Calu3 (cell line): ENCODE measurements around the gene PRPH2. TPM values are rescaled to one million over a fixed set of nuclear protein-coding genes. Genes with fewer than 3 reads are reported as not detected.

ENCODE experiments used
- BruUV-seq: library from RNA; stranded (reverse); fragments of 400-500 nt; replicated peaks from 2 replicates; lab custom pipeline; 2021; lab: Mats Ljungman, UMichigan
- CTCF ChIA-PET: fragments of 300-600 bp; sonication (Branson Sonifier 250); formaldehyde crosslinking; loops from one replicate; lab custom pipeline; 2022; ENCODE audit warnings: antibody characterized with exemption; lab: Charles Lee
- DNase-seq: peaks from one replicate; pipeline ENCODE4 v3.0.0; 2022
- H3K27ac Mint-ChIP-seq: one replicate; pipeline ENCODE4 v1.8.0; 2022; ENCODE audit warnings: mixed read lengths; ENCODE audit not compliant: unreplicated experiment
- H3K27me3 Mint-ChIP-seq: one replicate; pipeline ENCODE4 v1.8.0; 2022; ENCODE audit warnings: mixed read lengths; ENCODE audit not compliant: unreplicated experiment
- H3K36me3 Mint-ChIP-seq: one replicate; pipeline ENCODE4 v1.8.0; 2022; ENCODE audit warnings: mild to moderate bottlenecking, moderate library complexity, mixed read lengths; ENCODE audit not compliant: insufficient read depth, unreplicated experiment
- H3K4me1 Mint-ChIP-seq: one replicate; pipeline ENCODE4 v1.8.0; 2022; ENCODE audit warnings: mild to moderate bottlenecking, low read depth, mixed read lengths; ENCODE audit not compliant: unreplicated experiment
- H3K4me3 Mint-ChIP-seq: one replicate; pipeline ENCODE4 v1.8.0; 2022; ENCODE audit warnings: mild to moderate bottlenecking, low read depth, moderate library complexity, mixed read lengths; ENCODE audit not compliant: unreplicated experiment
- H3K9me3 Mint-ChIP-seq: one replicate; pipeline ENCODE4 v1.8.0; 2022; ENCODE audit warnings: low read depth, mixed read lengths; ENCODE audit not compliant: unreplicated experiment
- CTCF ChIP-seq: fragments of 200-600 bp; IDR thresholded peaks from one replicate; pipeline ENCODE4 v1.8.0; 2022; ENCODE audit warnings: antibody characterized with exemption; ENCODE audit not compliant: unreplicated experiment
- intact Hi-C: fragments of 100-400 bp; cut with micrococcal nuclease; formaldehyde crosslinking; loops from one replicate; pipeline ENCODE4 v1.10.0; 2022; ENCODE audit not compliant: unreplicated experiment
- total RNA-seq: library from RNA; stranded (reverse); gene quantifications from 2 replicates; pipeline ENCODE4 v1.2.3, GENCODE V29; 2022

Gene PRPH2
- total RNA-seq, 1 experiment from 2014 or later, result not detected

GRCh38 chr6:42761287-42762067, 39.1 kb upstream of the PRPH2 start:
- no peaks in the 10 kb centered on the region for H3K9me3 Mint-ChIP-seq
- TF ChIP-seq CTCF, result no peak
- no peak overlapping the region for H3K27ac Mint-ChIP-seq
- CTCF ChIA-PET, result interaction anchor here (1.9 kb wide), 1 partner anchor 15 kb away, joined by 5 read pairs; the partner anchor contains the start of gene TBCC
- H3K4me3 Mint-ChIP-seq, result no peak overlapping the region
- peaks cover 7% of the 10 kb centered on the region for H3K36me3 Mint-ChIP-seq
- no peaks in the 10 kb centered on the region for H3K27me3 Mint-ChIP-seq
- peaks cover 13% of the 10 kb centered on the region for H3K4me1 Mint-ChIP-seq
- no TSS peak for BruUV-seq
- intact Hi-C loops, result no loop called here
- no peak for DNase-seq

- DNase-seq, result no peak
- H3K9me3 Mint-ChIP-seq, result no peaks in the 10 kb centered on the region
Measured at GRCh38 chr6:42758756-42759430, 36.5 kb upstream of the PRPH2 start.

GRCh38 chr6:42756722-42757121, 34.3 kb upstream of the PRPH2 start:
- H3K4me1 Mint-ChIP-seq, result no peaks in the 10 kb centered on the region
- CTCF ChIA-PET, result interaction anchor here (0.6 kb wide), 1 partner anchor 99 kb away, joined by 4 read pairs; no protein-coding TSS in a partner anchor
- DNase-seq, result no peak
- no peaks in the 10 kb centered on the region for H3K9me3 Mint-ChIP-seq
- no peak for TF ChIP-seq CTCF
- H3K27me3 Mint-ChIP-seq, result no peaks in the 10 kb centered on the region
- no peak overlapping the region for H3K27ac Mint-ChIP-seq
- intact Hi-C loops, result no loop called here
- H3K36me3 Mint-ChIP-seq, result no peaks in the 10 kb centered on the region
- H3K4me3 Mint-ChIP-seq, result no peak overlapping the region
- BruUV-seq, result no TSS peak

More at GRCh38 chr6:42758756-42759430, 36.5 kb upstream of the PRPH2 start:
- H3K27ac Mint-ChIP-seq, result no peak overlapping the region
- no peak for TF ChIP-seq CTCF
- H3K4me3 Mint-ChIP-seq, result no peak overlapping the region
- no peaks in the 10 kb centered on the region for H3K4me1 Mint-ChIP-seq
- H3K36me3 Mint-ChIP-seq, result no peaks in the 10 kb centered on the region
- no peaks in the 10 kb centered on the region for H3K27me3 Mint-ChIP-seq
- no TSS peak for BruUV-seq
- intact Hi-C loops, result no loop called here
- CTCF ChIA-PET, result interaction anchor here (0.7 to 1.3 kb wide), 4 partner anchors 8 to 32 kb away, joined by 3 to 16 read pairs (median 4); partner anchors contain the start of gene TBCC

DNA sequence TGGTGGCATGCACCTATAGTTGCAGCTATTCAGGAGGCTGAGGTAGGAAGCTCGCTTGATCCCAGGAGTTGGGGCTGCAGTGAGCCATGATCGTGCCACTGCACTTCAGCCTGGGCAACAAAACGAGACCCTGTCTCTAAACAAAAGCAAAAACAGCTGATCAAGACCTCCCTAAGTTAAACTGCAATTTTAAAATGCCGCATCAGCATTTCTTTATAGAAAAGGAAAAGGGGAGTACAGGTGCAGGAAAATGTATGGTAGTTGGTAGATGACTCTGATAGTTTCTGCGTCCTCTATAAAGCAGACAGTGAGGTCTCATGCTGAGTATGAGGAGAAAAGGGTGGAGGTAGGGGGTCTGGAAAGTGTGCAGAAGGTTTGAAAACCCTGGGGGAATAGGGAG, 32.4 kb upstream of the PRPH2 start:
- TF ChIP-seq CTCF, result no peak
- DNase-seq, result no peak
- no peak overlapping the region for H3K27ac Mint-ChIP-seq
- no peak overlapping the region for H3K4me3 Mint-ChIP-seq
- intact Hi-C loops, result no loop called here
- no TSS peak for BruUV-seq
- CTCF ChIA-PET, result interaction anchor here (0.6 kb wide), 1 partner anchor 1440 kb away, joined by 3 read pairs; no protein-coding TSS in a partner anchor
- H3K36me3 Mint-ChIP-seq, result no peaks in the 10 kb centered on the region
- H3K4me1 Mint-ChIP-seq, result no peaks in the 10 kb centered on the region
- no peaks in the 10 kb centered on the region for H3K27me3 Mint-ChIP-seq
- no peaks in the 10 kb centered on the region for H3K9me3 Mint-ChIP-seq
